ENCODE results near the gene NACC1.

- TF ChIP-seq CHD1 (IDR thresholded peaks at IDR 0.05; ENCODE audit: low read depth, low read length) (no peak), KDM1A (IDR thresholded peaks at IDR 0.05; ENCODE audit: borderline replicate concordance, low read length) (no peak), TEAD4 (IDR thresholded peaks at IDR 0.05; ENCODE audit: low read depth, low read length) (no peak), POLR2A (IDR thresholded peaks at IDR 0.05; ENCODE audit: control extremely low read depth in 1 of 2, low read depth in 2 of 2, low read length in 2 of 2) (no peak), SP4 (IDR thresholded peaks at IDR 0.05; ENCODE audit: low read length) (no peak), HDAC6 (IDR thresholded peaks at IDR 0.05; ENCODE audit: low read depth, low read length) (no peak)
These were observed 41.3 kb upstream of the NACC1 start for GRCh38 chr19:13076787-13077186.

Measured in H1 (cell line).